Mucosa of descending colon (tissue), 3 donors: ENCODE results near the gene SLCO1A2. TPM values are rescaled to one million over a fixed set of nuclear protein-coding genes. Genes with fewer than 3 reads are reported as not detected.
"Not testable (repeated sequence)": the region's sequence is repeated elsewhere in the genome, so short reads cannot be mapped to it uniquely, and the experiment has no call there.

Source experiments
- ATAC-seq: fragments of 200-7000 bp; cut with Tn5 transposase; one replicate; pipeline ENCODE4 v1.9.1; 2020; ENCODE audit warnings: mild to moderate bottlenecking, moderate library complexity
- DNase-seq, 3 donors: peaks; one replicate each; pipeline ENCODE4 v3.0.0-alpha.2; 2020
- H3K36me3 ChIP-seq: fragments of 200-600 bp; one replicate; pipeline ENCODE4 v1.8.0; 2021; ENCODE audit warnings: low read depth, mild to moderate bottlenecking
- H3K4me1 ChIP-seq: fragments of 200-600 bp; one replicate; pipeline ENCODE4 v1.8.0; 2021; ENCODE audit warnings: low read depth, mild to moderate bottlenecking
- H3K4me3 ChIP-seq: fragments of 200-600 bp; one replicate; pipeline ENCODE4 v1.8.0; 2021; ENCODE audit warnings: mild to moderate bottlenecking
- H3K9me3 ChIP-seq: fragments of 200-600 bp; one replicate; pipeline ENCODE4 v1.8.0; 2021; ENCODE audit warnings: mild to moderate bottlenecking
- CTCF ChIP-seq: fragments of 200-600 bp; IDR thresholded peaks from one replicate; pipeline ENCODE4 v1.8.0; 2022; ENCODE audit warnings: antibody characterized with exemption, mild to moderate bottlenecking
- intact Hi-C, 2 donors: fragments of 100-400 bp; cut with DNase I in 1 of 2; cut with micrococcal nuclease in 1 of 2; formaldehyde crosslinking; loops; one replicate each; pipeline versions ENCODE4 v1.11.0 to v1.11.1; 2022; cut with DNase I, micrococcal nuclease
- total RNA-seq, 3 donors: library from RNA; stranded (reverse); fragmentation: NEBNext Ultra II Directional in 2 of 3; extraction: Animal tissue kit (Norgen Biotek cat#: 25700) in 2 of 3; gene quantifications; one replicate each; pipeline versions ENCODE4 v1.2.1 to v1.2.4, GENCODE V29; 2021 to 2023
- donor health status: DM: no; HTN: no; CAD: no; lungs with moderate emphysema.
- donor health status: DM: no; HTN: no; CAD: no.
- donor health status: DM: no; HTN: yes; CAD: no.

SLCO1A2 gene
- total RNA-seq, 3 donors from 2014 or later = not detected

- Histone ChIP-seq H3K9me3 (no peaks in the 10 kb centered on the region), H3K4me1 (no peaks in the 10 kb centered on the region), H3K4me3 (no peak overlapping the region), H3K36me3 (no peaks in the 10 kb centered on the region)
- intact Hi-C loops = no loop called here
- ATAC-seq = no peak
- TF ChIP-seq CTCF = no peak
- DNase-seq = no peak
Observed at GRCh38 chr12:21370845-21371449, 36.2 kb upstream of the SLCO1A2 start.

GRCh38 chr12:21369141-21369980, 34.6 kb upstream of the SLCO1A2 start:
- Histone ChIP-seq H3K9me3 (no peaks in the 10 kb centered on the region), H3K4me3 (no peak overlapping the region), H3K4me1 (no peaks in the 10 kb centered on the region), H3K36me3 (no peaks in the 10 kb centered on the region)
- ATAC-seq (no peak), DNase-seq (no peak)
- TF ChIP-seq CTCF = no peak
- intact Hi-C loops = no loop called here

- ATAC-seq = not testable (repeated sequence)
Observed at GRCh38 chr12:21360632-21361031, 25.9 kb upstream of the SLCO1A2 start.

GRCh38 chr12:21354641-21355040, 19.9 kb upstream of the SLCO1A2 start:
- ATAC-seq = no peak
- Histone ChIP-seq H3K4me3 (no peak overlapping the region), H3K36me3 (no peaks in the 10 kb centered on the region), H3K9me3 (no peaks in the 10 kb centered on the region), H3K4me1 (no peaks in the 10 kb centered on the region)
- no peak for DNase-seq
- intact Hi-C loops = no loop called here
- no peak for TF ChIP-seq CTCF

More at GRCh38 chr12:21360632-21361031, 25.9 kb upstream of the SLCO1A2 start:
- DNase-seq, H3K4me1 ChIP-seq, H3K9me3 ChIP-seq, H3K4me3 ChIP-seq, intact Hi-C loops, H3K36me3 ChIP-seq: not testable (repeated sequence)

GRCh38 chr12:21353948-21354347, 19.2 kb upstream of the SLCO1A2 start:
- ATAC-seq (no peak), DNase-seq (no peak)
- no peak for TF ChIP-seq CTCF
- intact Hi-C loops = no loop called here
- Histone ChIP-seq H3K4me1 (no peaks in the 10 kb centered on the region), H3K9me3 (no peaks in the 10 kb centered on the region), H3K36me3 (no peaks in the 10 kb centered on the region), H3K4me3 (no peak overlapping the region)

GRCh38 chr12:21353487-21353886, 18.8 kb upstream of the SLCO1A2 start:
- TF ChIP-seq CTCF = no peak
- DNase-seq (no peak), ATAC-seq (no peak)
- intact Hi-C loops = no loop called here
- Histone ChIP-seq H3K9me3 (no peaks in the 10 kb centered on the region), H3K4me3 (no peak overlapping the region), H3K36me3 (no peaks in the 10 kb centered on the region), H3K4me1 (no peaks in the 10 kb centered on the region)
